CD14-positive monocyte (primary cell): ENCODE measurements around the gene IFT27. TPM values are rescaled to one million over a fixed set of nuclear protein-coding genes. Genes with fewer than 3 reads are reported as not detected.

Source experiments
- DNase-seq, 3 donors: peaks; one replicate each; pipeline ENCODE4 v3.0.0-alpha.2; 2011 to 2022
- H2AFZ ChIP-seq: 2 replicates; pipeline ENCODE4 v1.6.0; 2012; ENCODE audit warnings: mild to moderate bottlenecking, low read depth, low read length, inconsistent platforms; ENCODE audit not compliant: insufficient read depth, poor library complexity, severe bottlenecking
- H3K27ac ChIP-seq, 2 donors: 1 replicate in 1 of 2; 2 replicates in 1 of 2; pipeline ENCODE4 v1.5.1; 2012 to 2013; ENCODE audit warnings: low read length in 2 of 2, control low read depth in 1 of 2, inconsistent platforms in 1 of 2, low read depth in 1 of 2, mild to moderate bottlenecking in 1 of 2
- H3K27me3 ChIP-seq, 2 donors: one replicate each; pipeline versions ENCODE4 v1.6.0 to v1.6.1; 2011 to 2013; ENCODE audit warnings: low read length in 2 of 2; ENCODE audit not compliant: control insufficient read depth in 2 of 2, insufficient read depth in 2 of 2
- H3K36me3 ChIP-seq, 2 donors: replicated peaks in 1 of 2; 1 replicate in 1 of 2; 2 replicates in 1 of 2; pipeline versions ENCODE4 v1.5.1 to v1.6.1; 2012 to 2013; ENCODE audit warnings: low read length in 2 of 2, control low read depth in 1 of 2, inconsistent platforms in 1 of 2, mild to moderate bottlenecking in 1 of 2; ENCODE audit not compliant: insufficient read depth in 2 of 2, control insufficient read depth in 1 of 2
- H3K4me1 ChIP-seq, 2 donors: 1 replicate in 1 of 2; 2 replicates in 1 of 2; pipeline versions ENCODE4 v1.5.1 to v1.6.1; 2012 to 2013; ENCODE audit warnings: low read length in 2 of 2, control low read depth in 1 of 2, inconsistent platforms in 1 of 2, mild to moderate bottlenecking in 1 of 2, moderate library complexity in 1 of 2; ENCODE audit not compliant: insufficient read depth in 2 of 2, control insufficient read depth in 1 of 2
- H3K4me2 ChIP-seq: replicated peaks from 2 replicates; pipeline ENCODE3; 2012; ENCODE audit warnings: low read length, moderate library complexity, mild to moderate bottlenecking; ENCODE audit not compliant: poor library complexity, severe bottlenecking; ENCODE audit errors: extremely low read depth
- H3K4me3 ChIP-seq, 3 experiments: fragments of 200-600 bp in 1 of 3; sonication (generic) in 1 of 3; replicated peaks in 1 of 3; 1 replicate in 2 of 3; 2 replicates in 1 of 3; pipeline ENCODE4 v1.5.1; 2011 to 2013; ENCODE audit warnings: low read length in 3 of 3, mild to moderate bottlenecking in 3 of 3, control low read depth in 2 of 3, low read depth in 2 of 3, inconsistent platforms in 1 of 3, moderate library complexity in 1 of 3
- H3K79me2 ChIP-seq: 2 replicates; pipeline ENCODE4 v1.6.0; 2012; ENCODE audit warnings: mild to moderate bottlenecking, control low read depth, inconsistent platforms, low read length, moderate library complexity; ENCODE audit not compliant: insufficient read depth
- H3K9ac ChIP-seq: 2 replicates; pipeline ENCODE4 v1.6.0; 2017; ENCODE audit warnings: low read length, mild to moderate bottlenecking; ENCODE audit not compliant: insufficient read depth, poor library complexity, severe bottlenecking
- H3K9me3 ChIP-seq, 2 donors: replicated peaks in 1 of 2; 1 replicate in 1 of 2; 2 replicates in 1 of 2; pipeline versions ENCODE4 v1.5.1 to v1.6.1; 2012 to 2013; ENCODE audit warnings: low read length in 2 of 2, control low read depth in 1 of 2; ENCODE audit not compliant: control insufficient read depth in 1 of 2, insufficient read depth in 1 of 2
- H4K20me1 ChIP-seq: 2 replicates; pipeline ENCODE4 v1.6.0; 2012; ENCODE audit warnings: mild to moderate bottlenecking, low read length, control low read depth, moderate library complexity; ENCODE audit not compliant: insufficient read depth
- H3K27ac Mint-ChIP-seq, 7 donors: one replicate each; pipeline ENCODE4 v1.8.0; 2020; ENCODE audit warnings: mild to moderate bottlenecking in 7 of 7, mixed read lengths in 7 of 7, moderate library complexity in 6 of 7, inconsistent platforms in 2 of 7
- H3K27me3 Mint-ChIP-seq, 3 donors: one replicate each; pipeline ENCODE4 v1.8.0; 2021 to 2022; ENCODE audit warnings: low read depth in 3 of 3, mild to moderate bottlenecking in 3 of 3, mixed read lengths in 3 of 3, moderate library complexity in 3 of 3, inconsistent platforms in 1 of 3
- H3K36me3 Mint-ChIP-seq, 2 donors: one replicate each; pipeline ENCODE4 v1.8.0; 2020; ENCODE audit warnings: mixed read lengths in 2 of 2, inconsistent platforms in 1 of 2, mild to moderate bottlenecking in 1 of 2
- H3K4me1 Mint-ChIP-seq: one replicate; pipeline ENCODE4 v1.8.0; 2020; ENCODE audit warnings: mild to moderate bottlenecking, mixed read lengths
- H3K4me3 Mint-ChIP-seq, 2 donors: one replicate each; pipeline ENCODE4 v1.8.0; 2020; ENCODE audit warnings: mild to moderate bottlenecking in 2 of 2, mixed read lengths in 2 of 2, moderate library complexity in 1 of 2
- H3K9me3 Mint-ChIP-seq, 7 donors: one replicate each; pipeline ENCODE4 v1.8.0; 2020 to 2022; ENCODE audit warnings: mixed read lengths in 7 of 7, mild to moderate bottlenecking in 6 of 7, moderate library complexity in 6 of 7, inconsistent platforms in 2 of 7
- WGBS: methylation state at CpG from one replicate; pipeline ENCODE4 v1.1.5; 2013; ENCODE audit warnings: missing lambda C conversion rate; ENCODE audit not compliant: insufficient coverage; 5-methylcytosine and 5-hydroxymethylcytosine counted together
- intact Hi-C, 2 donors: fragments of 100-400 bp; cut with micrococcal nuclease; formaldehyde crosslinking; loops; one replicate each; pipeline versions ENCODE4 v1.15.0 to v1.15.1; 2023
- polyA plus RNA-seq, 3 donors: library from polyadenylated mRNA; depleted of rRNA in 1 of 3; unstranded in 2 of 3; stranded (reverse) in 1 of 3; fragments of 300-500 nt in 2 of 3; fragments of >200 nt in 1 of 3; fragmentation: Illumina TruSeq in 2 of 3; gene quantifications; 1 replicate in 2 of 3; 2 replicates in 1 of 3; pipeline ENCODE4 v1.2.3, GENCODE V29; 2012 to 2021
- TF ChIP-seq, protein P1 (sequence below): fragments of 200-600 bp; IDR thresholded peaks from one replicate; pipeline ENCODE4 v1.8.0; 2022; ENCODE audit warnings: antibody characterized with exemption, mild to moderate bottlenecking

The IFT27 gene
- polyA plus RNA-seq, 3 donors, result 12.5 to 16.9 (median 14.6) TPM

DNA sequence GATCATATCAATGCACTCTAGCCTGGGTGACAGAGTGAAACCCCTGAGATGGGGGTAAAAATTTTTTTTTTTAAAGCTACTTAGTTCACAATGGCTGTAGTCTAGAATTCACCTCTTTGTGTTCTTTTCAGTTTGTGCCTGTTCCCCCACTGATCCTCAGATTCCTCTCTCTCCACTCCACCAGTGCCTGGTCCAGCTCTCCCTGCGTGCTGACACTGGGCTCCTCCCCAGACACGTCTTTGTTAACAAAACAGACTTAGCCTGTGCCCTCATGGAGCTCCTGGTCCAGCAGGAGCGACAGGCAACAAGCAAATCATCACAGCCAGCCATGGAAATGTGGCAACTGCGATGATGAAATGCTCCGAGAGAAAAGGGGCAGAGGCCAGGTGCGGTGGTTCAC lies 34.0 kb downstream of the IFT27 start:
- no peak for DNase-seq
- WGBS, result 56% methylated on average over 6 of the region's 6 CpGs

DNA sequence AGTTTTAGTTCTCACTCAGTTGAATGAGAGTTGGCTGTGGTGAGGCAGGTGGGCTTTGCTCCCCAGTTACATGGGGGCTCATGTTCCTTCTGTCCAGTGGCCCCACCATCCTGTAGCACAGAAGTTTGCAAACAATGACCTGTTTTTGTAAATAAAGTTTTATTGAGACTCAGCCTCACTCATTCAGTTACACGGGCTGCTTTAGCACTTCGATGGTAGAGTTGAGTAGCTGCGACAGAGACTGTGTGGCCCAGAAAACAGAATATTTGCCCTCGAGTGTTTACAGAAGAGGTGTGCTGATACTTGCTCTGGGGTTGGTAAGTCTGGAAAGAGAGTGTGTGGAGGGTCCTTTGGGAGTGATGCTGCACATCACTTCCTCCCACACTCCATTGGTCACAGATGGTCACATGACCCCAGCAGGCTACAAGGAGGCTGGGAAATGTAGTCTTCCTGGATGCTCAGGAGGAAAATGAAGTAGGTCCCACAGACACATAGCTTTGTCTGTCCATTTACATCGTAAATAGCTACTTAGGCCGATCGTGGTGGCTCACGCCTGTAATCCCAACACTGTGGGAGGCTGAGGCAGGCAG lies 34.6 kb downstream of the IFT27 start:
- Histone ChIP-seq H3K4me2 (no peak overlapping the region), H3K27me3 (no peaks in the 10 kb centered on the region), H3K27ac (no peak overlapping the region), H4K20me1 (no peaks in the 10 kb centered on the region), H3K36me3 (no peaks in the 10 kb centered on the region), H3K79me2 (no peaks in the 10 kb centered on the region), H3K9ac (no peak overlapping the region), H2AFZ (no peak overlapping the region), H3K9me3 (peaks cover 0 to 3% of the 10 kb centered on the region in 2 donors), H3K4me3 (no peak overlapping the region), H3K4me1 (peaks cover 26% of the 10 kb centered on the region in 2 donors)
- TF ChIP-seq, protein P1, sequence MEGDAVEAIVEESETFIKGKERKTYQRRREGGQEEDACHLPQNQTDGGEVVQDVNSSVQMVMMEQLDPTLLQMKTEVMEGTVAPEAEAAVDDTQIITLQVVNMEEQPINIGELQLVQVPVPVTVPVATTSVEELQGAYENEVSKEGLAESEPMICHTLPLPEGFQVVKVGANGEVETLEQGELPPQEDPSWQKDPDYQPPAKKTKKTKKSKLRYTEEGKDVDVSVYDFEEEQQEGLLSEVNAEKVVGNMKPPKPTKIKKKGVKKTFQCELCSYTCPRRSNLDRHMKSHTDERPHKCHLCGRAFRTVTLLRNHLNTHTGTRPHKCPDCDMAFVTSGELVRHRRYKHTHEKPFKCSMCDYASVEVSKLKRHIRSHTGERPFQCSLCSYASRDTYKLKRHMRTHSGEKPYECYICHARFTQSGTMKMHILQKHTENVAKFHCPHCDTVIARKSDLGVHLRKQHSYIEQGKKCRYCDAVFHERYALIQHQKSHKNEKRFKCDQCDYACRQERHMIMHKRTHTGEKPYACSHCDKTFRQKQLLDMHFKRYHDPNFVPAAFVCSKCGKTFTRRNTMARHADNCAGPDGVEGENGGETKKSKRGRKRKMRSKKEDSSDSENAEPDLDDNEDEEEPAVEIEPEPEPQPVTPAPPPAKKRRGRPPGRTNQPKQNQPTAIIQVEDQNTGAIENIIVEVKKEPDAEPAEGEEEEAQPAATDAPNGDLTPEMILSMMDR, result no peak
- H3K27ac Mint-ChIP-seq, result no peak overlapping the region
- H3K4me1 Mint-ChIP-seq, result peaks cover 29% of the 10 kb centered on the region
- peaks cover 4 to 22% (median 12%) of the 10 kb centered on the region in 3 donors for H3K27me3 Mint-ChIP-seq
- no peak overlapping the region for H3K4me3 Mint-ChIP-seq
- peaks cover 0 to 1% of the 10 kb centered on the region in 2 donors for H3K36me3 Mint-ChIP-seq
- 86% methylated on average over 6 of the region's 8 CpGs for WGBS
- H3K9me3 Mint-ChIP-seq, result peaks cover 0 to 11% (median 5%) of the 10 kb centered on the region in 7 donors
- no peak for DNase-seq
- intact Hi-C loops, result no loop called here

More for the DNA sequence above, 34.0 kb downstream of the IFT27 start:
- peaks cover 19% of the 10 kb centered on the region in 2 donors for H3K4me1 ChIP-seq
- peaks cover 0 to 3% of the 10 kb centered on the region in 2 donors for H3K9me3 ChIP-seq
- H3K79me2 ChIP-seq, result no peaks in the 10 kb centered on the region
- H4K20me1 ChIP-seq, result no peaks in the 10 kb centered on the region
- peaks cover 0 to 11% (median 5%) of the 10 kb centered on the region in 7 donors for H3K9me3 Mint-ChIP-seq
- H3K4me1 Mint-ChIP-seq, result peaks cover 23% of the 10 kb centered on the region
- H3K27ac ChIP-seq, result no peak overlapping the region
- H2AFZ ChIP-seq, result no peak overlapping the region
- H3K27ac Mint-ChIP-seq, result peak overlapping the region in 1 of 7 donors; percentile 46
- H3K9ac ChIP-seq, result no peak overlapping the region
- TF ChIP-seq, protein P1, result no peak
- H3K4me3 Mint-ChIP-seq, result no peak overlapping the region
- H3K27me3 Mint-ChIP-seq, result peaks cover 6 to 22% (median 16%) of the 10 kb centered on the region in 3 donors
- no peak overlapping the region for H3K4me3 ChIP-seq
- H3K27me3 ChIP-seq, result no peaks in the 10 kb centered on the region
- intact Hi-C loops, result no loop called here
- no peak overlapping the region for H3K4me2 ChIP-seq
- H3K36me3 ChIP-seq, result no peaks in the 10 kb centered on the region
- peaks cover 0 to 1% of the 10 kb centered on the region in 2 donors for H3K36me3 Mint-ChIP-seq
